ENCODE data around the gene SEC23B. TPM values are rescaled to one million over a fixed set of nuclear protein-coding genes. Genes with fewer than 3 reads are reported as not detected.

Gene SEC23B
- total RNA-seq, 2 experiments from 2014 or later, result 29.2 to 32.8 TPM

GRCh38 chr20:18588574-18588933 lies 80.8 kb downstream of the SEC23B start:
- H3K27me3 Mint-ChIP-seq, result peaks cover 8% of the 10 kb centered on the region
- peaks cover 1% of the 10 kb centered on the region for H3K36me3 Mint-ChIP-seq (ENCODE audit: low read depth)
- peak overlapping the region; percentile 90 for H3K27ac Mint-ChIP-seq
- CTCF ChIA-PET, result interaction anchor here (1.0 kb wide), 1 partner anchor 44 kb away, joined by 4 read pairs; no protein-coding TSS in a partner anchor
- no peak for TF ChIP-seq CTCF (IDR thresholded peaks at IDR 0.05)
- peak overlapping the region; percentile 88 for H3K4me3 Mint-ChIP-seq
- Histone ChIP-seq H3K9me3 (ENCODE audit: control insufficient read depth in 1 of 2, insufficient read depth in 1 of 2, low read length in 2 of 2) (no peaks in the 10 kb centered on the region), H3K27ac (ENCODE audit: low read depth in 1 of 2, low read length in 2 of 2) (peak overlapping the region; percentile 38 to 56), H3K4me1 (ENCODE audit: insufficient read depth, low read length) (peaks cover 17% of the 10 kb centered on the region), H3K36me3 (ENCODE audit: insufficient read depth, low read length) (no peaks in the 10 kb centered on the region), H3K27me3 (ENCODE audit: control insufficient read depth in 1 of 2, insufficient read depth in 2 of 2, low read length in 2 of 2) (no peaks in the 10 kb centered on the region), H3K4me3 (ENCODE audit: low read length) (peak overlapping the region; percentile 63)
- POLR2A ChIA-PET, result interaction anchor here (0.7 to 1.7 kb wide), 8 partner anchors 12 to 300 kb away, joined by 3 to 22 read pairs (median 4); partner anchors contain the start of genes DZANK1, POLR3F, SEC23B and SMIM26
- H3K4me1 Mint-ChIP-seq (ENCODE audit: low read depth), result peaks cover 23% of the 10 kb centered on the region
- intact Hi-C loops (cut with DNase I, micrococcal nuclease), result loop anchor here in 1 of 2 experiments (2.0 to 5.0 kb wide), 2 partner anchors 22 to 81 kb away; partner anchors contain the start of genes SEC23B and SMIM26
- ATAC-seq (ENCODE audit: poor library complexity), result no peak
- no peaks in the 10 kb centered on the region for H3K9me3 Mint-ChIP-seq
- DNase-seq, result peak in 1 of 14 experiments; percentile 7

GRCh38 chr20:18589941-18590674 lies 82.4 kb downstream of the SEC23B start:
- peaks cover 23% of the 10 kb centered on the region for H3K4me1 Mint-ChIP-seq (ENCODE audit: low read depth)
- Histone ChIP-seq H3K27ac (ENCODE audit: low read depth in 1 of 2, low read length in 2 of 2) (peak overlapping the region in 1 of 2 donors; percentile 31), H3K4me1 (ENCODE audit: insufficient read depth, low read length) (peaks cover 17% of the 10 kb centered on the region), H3K36me3 (ENCODE audit: insufficient read depth, low read length) (no peaks in the 10 kb centered on the region), H3K9me3 (ENCODE audit: control insufficient read depth in 1 of 2, insufficient read depth in 1 of 2, low read length in 2 of 2) (no peaks in the 10 kb centered on the region), H3K27me3 (ENCODE audit: control insufficient read depth in 1 of 2, insufficient read depth in 2 of 2, low read length in 2 of 2) (no peaks in the 10 kb centered on the region), H3K4me3 (ENCODE audit: low read length) (no peak overlapping the region)
- peak overlapping the region; percentile 90 for H3K27ac Mint-ChIP-seq
- DNase-seq (no peak), ATAC-seq (ENCODE audit: poor library complexity) (no peak)
- no peaks in the 10 kb centered on the region for H3K27me3 Mint-ChIP-seq
- ChIA-PET POLR2A (interaction anchor here (0.7 kb wide), 1 partner anchor 718 kb away, joined by 3 read pairs; no protein-coding TSS in a partner anchor), CTCF (no interaction called here)
- H3K36me3 Mint-ChIP-seq (ENCODE audit: low read depth), result peaks cover 14% of the 10 kb centered on the region
- H3K4me3 Mint-ChIP-seq, result peak overlapping the region; percentile 88
- no peak for TF ChIP-seq CTCF (IDR thresholded peaks at IDR 0.05)
- no peaks in the 10 kb centered on the region for H3K9me3 Mint-ChIP-seq
- intact Hi-C loops (cut with DNase I, micrococcal nuclease), result loop anchor here in 1 of 2 experiments (2.0 to 5.0 kb wide), 2 partner anchors 23 to 83 kb away; partner anchors contain the start of genes SEC23B and SMIM26

GRCh38 chr20:18596270-18596669 lies 88.5 kb downstream of the SEC23B start:
- H3K36me3 ChIP-seq (ENCODE audit: insufficient read depth, low read length), result peaks cover 21% of the 10 kb centered on the region
- H3K27ac Mint-ChIP-seq, result no peak overlapping the region
- H3K27me3 Mint-ChIP-seq, result no peaks in the 10 kb centered on the region
- no peak for DNase-seq
- ChIA-PET CTCF (no interaction called here), POLR2A (interaction anchor here (0.7 kb wide), 1 partner anchor 42 kb away, joined by 3 read pairs; no protein-coding TSS in a partner anchor)
- peaks cover 63% of the 10 kb centered on the region for H3K36me3 Mint-ChIP-seq (ENCODE audit: low read depth)
- H3K4me3 Mint-ChIP-seq, result no peak overlapping the region
- intact Hi-C loops (cut with DNase I, micrococcal nuclease), result no loop called here
- H3K4me3 ChIP-seq (ENCODE audit: low read length), result no peak overlapping the region
- H3K27ac ChIP-seq (ENCODE audit: low read depth in 1 of 2, low read length in 2 of 2), result no peak overlapping the region
- H3K27me3 ChIP-seq (ENCODE audit: control insufficient read depth in 1 of 2, insufficient read depth in 2 of 2, low read length in 2 of 2), result no peaks in the 10 kb centered on the region
- H3K9me3 Mint-ChIP-seq, result no peaks in the 10 kb centered on the region
- ATAC-seq (ENCODE audit: poor library complexity), result no peak
- no peaks in the 10 kb centered on the region for H3K9me3 ChIP-seq (ENCODE audit: control insufficient read depth in 1 of 2, insufficient read depth in 1 of 2, low read length in 2 of 2)
- H3K4me1 ChIP-seq (ENCODE audit: insufficient read depth, low read length), result no peaks in the 10 kb centered on the region
- H3K4me1 Mint-ChIP-seq (ENCODE audit: low read depth), result no peaks in the 10 kb centered on the region
- no peak for TF ChIP-seq CTCF (IDR thresholded peaks at IDR 0.05)
